ENCODE results near the gene RBP3. TPM values are rescaled to one million over a fixed set of nuclear protein-coding genes. Genes with fewer than 3 reads are reported as not detected.

RBP3 gene
- total and polyA plus RNA-seq, 2 donors (not counting 1 experiment from before 2014, with no cell fraction given): not detected

DNA sequence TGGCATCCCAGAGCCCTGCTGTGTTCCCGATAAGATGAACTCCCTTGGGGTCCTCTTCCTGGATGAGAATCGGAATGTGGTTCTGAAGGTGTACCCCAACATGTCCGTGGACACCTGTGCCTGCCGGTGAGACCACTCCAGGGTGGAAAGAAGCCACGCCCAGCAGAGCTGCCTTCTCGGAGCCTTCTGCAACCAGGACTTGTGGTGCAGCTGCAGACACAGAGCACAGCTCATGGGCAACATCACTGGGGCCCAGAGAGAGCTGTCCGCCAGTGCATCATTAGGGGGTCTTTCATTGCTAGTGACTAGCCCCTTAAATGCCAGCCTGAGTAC is 35.5 kb upstream of the RBP3 start:
- no peak for DNase-seq (ENCODE audit: low read depth in 2 of 2)
- H3K4me3 ChIP-seq (replicated peaks in 1 of 4; ENCODE audit: control extremely low read depth in 1 of 4, insufficient read depth in 1 of 4, low read depth in 3 of 4, low read length in 4 of 4): no peak overlapping the region
- no peak overlapping the region for H3K4me2 ChIP-seq (ENCODE audit: extremely low read depth, insufficient read depth, low read length)
- H3K4me1 ChIP-seq (ENCODE audit: control insufficient read depth, extremely low read depth, insufficient read depth, low read length): no peaks in the 10 kb centered on the region
- H3K36me3 ChIP-seq (ENCODE audit: control insufficient read depth, insufficient read depth, low read length): no peaks in the 10 kb centered on the region
- no peak for TF ChIP-seq EZH2 (IDR thresholded peaks at IDR 0.05; ENCODE audit: low read length, missing control alignments)
- H3K9ac ChIP-seq (ENCODE audit: insufficient read depth, low read length): no peak overlapping the region
- no peak overlapping the region for H2AFZ ChIP-seq (ENCODE audit: low read length)
- H3K27me3 ChIP-seq (ENCODE audit: control insufficient read depth, insufficient read depth, low read length): no peaks in the 10 kb centered on the region
- no peak overlapping the region for H3K27ac ChIP-seq (ENCODE audit: insufficient read depth, low read length)
- no peaks in the 10 kb centered on the region for H3K79me2 ChIP-seq (ENCODE audit: control insufficient read depth, insufficient read depth, low read length)
- no peaks in the 10 kb centered on the region for H3K9me3 ChIP-seq (ENCODE audit: control insufficient read depth, insufficient read depth, low read depth, low read length)
- H4K20me1 ChIP-seq (ENCODE audit: control insufficient read depth, extremely low read depth, insufficient read depth, low read length): no peaks in the 10 kb centered on the region

DNA sequence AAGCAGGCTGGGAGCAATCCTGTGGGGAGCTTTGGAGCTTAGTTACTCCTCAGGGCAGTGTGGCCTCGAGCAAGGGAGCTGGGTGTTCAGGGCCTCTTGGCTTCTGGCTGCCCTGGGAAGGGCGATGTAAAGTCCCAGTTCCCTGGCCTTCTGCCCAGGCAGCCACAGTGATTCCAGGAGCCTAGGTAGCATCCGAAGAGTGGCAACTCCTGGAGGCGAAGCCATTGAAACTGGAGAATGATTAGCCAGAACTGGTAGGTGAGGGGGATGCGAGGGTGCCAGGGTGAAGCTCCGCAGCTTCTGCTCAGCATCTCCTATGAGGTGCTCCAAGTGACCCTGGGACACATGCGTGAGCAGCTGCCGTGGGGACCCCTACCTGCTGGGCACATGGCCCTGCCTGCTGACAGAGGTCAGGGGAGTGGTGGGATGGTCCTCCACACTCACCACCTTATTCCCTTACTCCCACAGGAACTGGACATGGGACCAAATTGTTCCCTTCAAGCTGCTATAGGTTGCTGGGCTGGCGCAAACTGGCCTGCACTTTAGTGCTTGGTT is 33.7 kb upstream of the RBP3 start:
- Histone ChIP-seq H3K9ac (ENCODE audit: insufficient read depth, low read length) (no peak overlapping the region), H4K20me1 (ENCODE audit: control insufficient read depth, extremely low read depth, insufficient read depth, low read length) (no peaks in the 10 kb centered on the region), H3K79me2 (ENCODE audit: control insufficient read depth, insufficient read depth, low read length) (no peaks in the 10 kb centered on the region), H3K27me3 (ENCODE audit: control insufficient read depth, insufficient read depth, low read length) (no peaks in the 10 kb centered on the region), H3K27ac (ENCODE audit: insufficient read depth, low read length) (no peak overlapping the region), H3K4me2 (ENCODE audit: extremely low read depth, insufficient read depth, low read length) (no peak overlapping the region), H3K4me1 (ENCODE audit: control insufficient read depth, extremely low read depth, insufficient read depth, low read length) (no peaks in the 10 kb centered on the region), H2AFZ (ENCODE audit: low read length) (no peak overlapping the region), H3K9me3 (ENCODE audit: control insufficient read depth, insufficient read depth, low read depth, low read length) (no peaks in the 10 kb centered on the region), H3K4me3 (replicated peaks in 1 of 4; ENCODE audit: control extremely low read depth in 1 of 4, insufficient read depth in 1 of 4, low read depth in 3 of 4, low read length in 4 of 4) (no peak overlapping the region), H3K36me3 (ENCODE audit: control insufficient read depth, insufficient read depth, low read length) (no peaks in the 10 kb centered on the region)
- no peak for DNase-seq (ENCODE audit: low read depth in 2 of 2)
- TF ChIP-seq CTCF (conservative IDR thresholded peaks at IDR 0.05 in 1 of 2, IDR thresholded peaks at IDR 0.05 in 1 of 2; ENCODE audit: low read depth in 1 of 2, low read length in 2 of 2) (no peak), EZH2 (IDR thresholded peaks at IDR 0.05; ENCODE audit: low read length, missing control alignments) (no peak)

DNA sequence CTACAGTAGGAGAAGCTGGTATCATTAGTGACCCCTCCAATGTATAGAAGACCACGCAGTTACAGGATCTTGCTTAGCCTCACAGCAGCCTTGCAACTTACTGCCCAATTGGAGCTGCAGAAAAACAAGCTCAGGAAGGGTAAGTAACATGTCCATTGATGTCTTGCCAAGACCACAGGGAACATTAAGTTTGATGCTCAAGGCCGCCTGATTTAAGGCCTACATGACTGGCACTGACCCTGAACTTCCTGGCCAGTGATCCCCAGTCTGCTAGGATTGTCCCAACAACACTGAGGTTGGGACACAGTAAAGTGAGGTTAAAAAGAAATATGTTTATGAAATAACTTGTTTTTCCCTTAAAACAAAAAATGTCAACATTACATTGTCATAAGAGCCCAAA is 32.7 kb upstream of the RBP3 start:
- Histone ChIP-seq H3K27me3 (ENCODE audit: control insufficient read depth, insufficient read depth, low read length) (peaks cover 3% of the 10 kb centered on the region), H3K9me3 (ENCODE audit: control insufficient read depth, insufficient read depth, low read depth, low read length) (no peaks in the 10 kb centered on the region), H2AFZ (ENCODE audit: low read length) (no peak overlapping the region), H3K4me2 (ENCODE audit: extremely low read depth, insufficient read depth, low read length) (no peak overlapping the region), H3K9ac (ENCODE audit: insufficient read depth, low read length) (no peak overlapping the region), H3K79me2 (ENCODE audit: control insufficient read depth, insufficient read depth, low read length) (no peaks in the 10 kb centered on the region), H3K4me1 (ENCODE audit: control insufficient read depth, extremely low read depth, insufficient read depth, low read length) (no peaks in the 10 kb centered on the region), H4K20me1 (ENCODE audit: control insufficient read depth, extremely low read depth, insufficient read depth, low read length) (no peaks in the 10 kb centered on the region), H3K36me3 (ENCODE audit: control insufficient read depth, insufficient read depth, low read length) (no peaks in the 10 kb centered on the region), H3K4me3 (replicated peaks in 1 of 4; ENCODE audit: control extremely low read depth in 1 of 4, insufficient read depth in 1 of 4, low read depth in 3 of 4, low read length in 4 of 4) (no peak overlapping the region), H3K27ac (ENCODE audit: insufficient read depth, low read length) (no peak overlapping the region)
- TF ChIP-seq CTCF (conservative IDR thresholded peaks at IDR 0.05 in 1 of 2, IDR thresholded peaks at IDR 0.05 in 1 of 2; ENCODE audit: low read depth in 1 of 2, low read length in 2 of 2): no peak
- no peak for TF ChIP-seq EZH2 (IDR thresholded peaks at IDR 0.05; ENCODE audit: low read length, missing control alignments)
- no peak for DNase-seq (ENCODE audit: low read depth in 2 of 2)

All from fibroblast of lung (primary cell).